BJ (cell line): ENCODE measurements around the gene PKN1. TPM values are rescaled to one million over a fixed set of nuclear protein-coding genes. Genes with fewer than 3 reads are reported as not detected.
"Not testable (repeated sequence)": the region's sequence is repeated elsewhere in the genome, so short reads cannot be mapped to it uniquely, and the experiment has no call there.

Experiments used
- CTCF ChIA-PET: fragments of 350-600 bp; formaldehyde crosslinking; extraction: SDS; loops from one replicate; lab custom pipeline; 2021; ENCODE audit warnings: antibody characterized with exemption, inconsistent platforms; lab: Yijun Ruan, JAX
- POLR2A ChIA-PET: fragments of 300-600 bp; sonication (Branson Sonifier 250); formaldehyde crosslinking; extraction: SDS; loops from one replicate; lab custom pipeline; 2021; ENCODE audit warnings: antibody characterized with exemption; lab: Charles Lee
- DNase-seq: peaks from one replicate; pipeline ENCODE4 v3.0.0-alpha.2; 2011; ENCODE audit warnings: low read depth
- H3K27me3 ChIP-seq: 2 replicates; pipeline ENCODE4 v1.6.0; 2011; ENCODE audit warnings: low read length; ENCODE audit not compliant: control insufficient read depth, insufficient read depth
- H3K36me3 ChIP-seq: 2 replicates; pipeline ENCODE4 v1.5.1; 2011; ENCODE audit warnings: low read length; ENCODE audit not compliant: control insufficient read depth, insufficient read depth
- H3K4me3 ChIP-seq: 2 replicates; pipeline ENCODE4 v1.5.1; 2011; ENCODE audit warnings: low read depth, mild to moderate bottlenecking, control low read depth, low read length
- CTCF ChIP-seq: IDR thresholded peaks from 2 replicates; pipeline ENCODE4 v1.5.1; 2011; ENCODE audit warnings: low read depth, mild to moderate bottlenecking, control low read depth, inconsistent platforms, low read length, moderate library complexity; ENCODE audit not compliant: insufficient read depth
- polyA plus RNA-seq: library from polyadenylated mRNA; depleted of rRNA; stranded (reverse); fragments of >200 nt; gene quantifications from 2 replicates; pipeline ENCODE4 v1.2.3, GENCODE V29; 2011

Gene PKN1
- polyA plus RNA-seq, 1 experiment, result 117 TPM

DNA sequence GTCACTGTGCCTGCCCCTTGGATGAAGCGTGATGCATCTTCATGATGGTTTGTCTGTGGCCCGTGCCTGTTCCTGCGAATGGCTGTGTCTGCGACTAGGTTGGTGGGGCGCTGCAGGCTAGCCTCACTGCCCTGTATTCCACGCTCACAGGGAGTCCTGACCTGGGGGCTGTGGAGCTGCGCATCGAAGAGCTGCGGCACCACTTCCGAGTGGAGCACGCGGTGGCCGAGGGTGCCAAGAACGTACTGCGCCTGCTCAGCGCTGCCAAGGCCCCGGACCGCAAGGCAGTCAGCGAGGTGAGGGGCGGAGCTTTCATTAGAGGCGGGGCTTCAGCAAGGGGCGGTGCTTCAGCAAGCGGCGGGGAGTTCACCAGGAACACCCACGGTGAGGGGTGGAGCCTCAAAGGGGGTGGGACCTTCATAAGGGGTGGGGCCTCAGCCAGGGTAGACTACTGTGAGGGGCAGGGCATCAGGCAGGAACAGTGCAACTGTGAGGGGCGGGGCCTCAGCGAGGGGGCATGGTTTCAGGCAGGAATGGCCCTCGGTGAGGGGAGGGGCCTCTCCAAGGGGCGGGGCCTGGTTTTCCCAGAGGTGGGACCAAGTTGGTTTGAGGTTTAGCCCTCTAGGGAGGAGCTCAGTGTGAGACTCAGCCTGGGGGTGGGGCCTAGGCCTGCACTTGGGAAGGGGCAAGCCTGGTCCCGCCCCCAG is 17.2 kb downstream of the PKN1 start:
- TF ChIP-seq CTCF, result no peak
- ChIA-PET POLR2A (interaction anchor here (0.5 kb wide), 1 partner anchor 48 kb away, joined by 4 read pairs; no protein-coding TSS in a partner anchor), CTCF (interaction anchor here (0.8 to 1.0 kb wide), 2 partner anchors 22 to 250 kb away, joined by 3 to 7 read pairs; no protein-coding TSS in a partner anchor)
- no peak for DNase-seq
- H3K4me3 ChIP-seq, result no peak overlapping the region
- no peaks in the 10 kb centered on the region for H3K27me3 ChIP-seq
- H3K36me3 ChIP-seq, result peaks cover 38% of the 10 kb centered on the region

GRCh38 chr19:14450876-14451275 is 17.8 kb downstream of the PKN1 start:
- Histone ChIP-seq H3K27me3 (no peaks in the 10 kb centered on the region), H3K36me3 (peaks cover 38% of the 10 kb centered on the region), H3K4me3 (no peak overlapping the region)
- DNase-seq, result no peak
- ChIA-PET CTCF (interaction anchor here (0.8 to 1.0 kb wide), 2 partner anchors 21 to 251 kb away, joined by 3 to 7 read pairs; no protein-coding TSS in a partner anchor), POLR2A (no interaction called here)
- TF ChIP-seq CTCF, result no peak

DNA sequence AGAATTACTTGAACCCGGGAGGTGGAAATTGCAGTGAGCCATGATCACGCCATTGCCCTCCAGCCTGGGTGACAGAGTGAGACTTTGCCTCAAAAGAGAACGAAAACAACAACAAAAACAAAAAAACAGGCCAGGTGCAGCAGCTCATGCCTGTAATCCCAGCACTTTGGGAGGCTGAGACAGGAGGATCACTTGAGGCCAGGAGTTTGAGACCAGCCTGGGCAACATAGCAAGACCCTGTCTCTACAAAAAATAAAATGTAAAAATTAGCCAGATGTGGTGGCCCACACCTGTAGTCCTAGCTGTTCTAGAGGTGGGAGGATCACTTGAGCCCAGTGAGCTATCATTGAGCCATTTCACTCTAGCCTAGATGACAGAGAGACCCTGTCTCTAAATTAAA is 19.2 kb downstream of the PKN1 start:
- H3K36me3 ChIP-seq, result peaks cover 29% of the 10 kb centered on the region
- CTCF ChIA-PET, result interaction anchor here (0.8 kb wide), 1 partner anchor 34 kb away, joined by 3 read pairs; no protein-coding TSS in a partner anchor
- H3K27me3 ChIP-seq, H3K4me3 ChIP-seq, DNase-seq, POLR2A ChIA-PET: not testable (repeated sequence)

GRCh38 chr19:14459703-14460102 is 26.6 kb downstream of the PKN1 start:
- no peak for DNase-seq
- ChIA-PET CTCF (interaction anchor here (1.9 to 2.8 kb wide), 2 partner anchors 13 to 20 kb away, joined by 5 to 14 read pairs; no protein-coding TSS in a partner anchor), POLR2A (no interaction called here)
- Histone ChIP-seq H3K4me3 (no peak overlapping the region), H3K27me3 (no peaks in the 10 kb centered on the region), H3K36me3 (peaks cover 23% of the 10 kb centered on the region)
- no peak for TF ChIP-seq CTCF

GRCh38 chr19:14460935-14461334 is 27.8 kb downstream of the PKN1 start:
- POLR2A ChIA-PET, result no interaction called here
- no peak for TF ChIP-seq CTCF
- Histone ChIP-seq H3K27me3 (no peaks in the 10 kb centered on the region), H3K4me3 (no peak overlapping the region), H3K36me3 (peaks cover 25% of the 10 kb centered on the region)
- DNase-seq, result no peak
- CTCF ChIA-PET, result interaction anchor here (1.9 kb wide), 1 partner anchor 19 kb away, joined by 5 read pairs; no protein-coding TSS in a partner anchor

GRCh38 chr19:14462401-14462800 is 29.3 kb downstream of the PKN1 start:
- peaks cover 27% of the 10 kb centered on the region for H3K36me3 ChIP-seq
- H3K4me3 ChIP-seq, POLR2A ChIA-PET, H3K27me3 ChIP-seq, DNase-seq: not testable (repeated sequence)
- CTCF ChIA-PET, result interaction anchor here (1.0 to 1.1 kb wide), 2 partner anchors 9 to 61 kb away, joined by 3 to 5 read pairs; no protein-coding TSS in a partner anchor
